Hepatocyte (in vitro differentiated cells): ENCODE data around the gene TST. TPM values are rescaled to one million over a fixed set of nuclear protein-coding genes. Genes with fewer than 3 reads are reported as not detected.

Experiments used
- DNase-seq: peaks from one replicate; pipeline ENCODE4 v3.0.0-alpha.2; 2016; ENCODE audit warnings: low spot score
- H2AFZ ChIP-seq: fragments of 200-600 bp; sonication (generic); 2 replicates; pipeline ENCODE4 v1.6.0; 2016; ENCODE audit warnings: antibody characterized with exemption, mild to moderate bottlenecking
- H3K27ac ChIP-seq: fragments of 200-600 bp; sonication (generic); 2 replicates; pipeline ENCODE4 v1.5.1; 2016; ENCODE audit warnings: mild to moderate bottlenecking
- H3K27me3 ChIP-seq: fragments of 200-600 bp; sonication (generic); 2 replicates; pipeline ENCODE4 v1.6.1; 2016
- H3K36me3 ChIP-seq: fragments of 200-600 bp; sonication (generic); replicated peaks from 2 replicates; pipeline ENCODE4 v1.5.1; 2016; ENCODE audit warnings: low read depth; ENCODE audit not compliant: insufficient read depth
- H3K4me1 ChIP-seq: fragments of 200-600 bp; sonication (generic); 2 replicates; pipeline ENCODE4 v1.5.1; 2016; ENCODE audit warnings: mild to moderate bottlenecking, moderate library complexity; ENCODE audit not compliant: insufficient read depth
- H3K4me2 ChIP-seq: fragments of 200-600 bp; sonication (generic); 2 replicates; pipeline ENCODE4 v1.6.0; 2016
- H3K4me3 ChIP-seq: fragments of 200-600 bp; sonication (generic); 2 replicates; pipeline ENCODE4 v1.5.1; 2016; ENCODE audit warnings: mild to moderate bottlenecking
- H3K79me2 ChIP-seq: fragments of 200-600 bp; sonication (generic); 2 replicates; pipeline ENCODE4 v1.6.0; 2017; ENCODE audit warnings: mild to moderate bottlenecking
- H3K9me2 ChIP-seq: fragments of 200-600 bp; sonication (generic); replicated peaks from 2 replicates; pipeline ENCODE4 v1.6.0; 2017; ENCODE audit warnings: mild to moderate bottlenecking; ENCODE audit not compliant: insufficient read depth
- H3K9me3 ChIP-seq: fragments of 200-600 bp; sonication (generic); 2 replicates; pipeline ENCODE4 v1.5.1; 2016; ENCODE audit warnings: low read depth, mild to moderate bottlenecking
- H4K20me1 ChIP-seq: fragments of 200-600 bp; sonication (generic); 2 replicates; pipeline ENCODE4 v1.6.0; 2016; ENCODE audit warnings: mild to moderate bottlenecking; ENCODE audit not compliant: insufficient read depth, poor library complexity, severe bottlenecking
- EZH2 ChIP-seq: fragments of 200-600 bp; sonication (generic); IDR thresholded peaks from 2 replicates; pipeline ENCODE4 v1.6.1; 2016; ENCODE audit warnings: antibody characterized with exemption, mild to moderate bottlenecking, borderline replicate concordance
- EZH2phosphoT487 ChIP-seq: fragments of 200-600 bp; sonication (generic); IDR thresholded peaks from one replicate; pipeline ENCODE4 v1.6.1; 2018; ENCODE audit warnings: antibody characterized with exemption, mild to moderate bottlenecking, low read depth, moderate library complexity; ENCODE audit not compliant: unreplicated experiment, severe bottlenecking
- WGBS: methylation state at CpG from one replicate; pipeline ENCODE4 v1.1.6; 2016; ENCODE audit warnings: low lambda C conversion rate; ENCODE audit errors: missing lambda C conversion rate; 5-methylcytosine and 5-hydroxymethylcytosine counted together
- polyA plus RNA-seq: library from polyadenylated mRNA; unstranded; fragments of >200 nt; fragmentation: Nextera tagmentation; extraction: Ambion mirVana; gene quantifications from 2 replicates; pipeline ENCODE4 v1.2.1, GENCODE V29; 2016
- total RNA-seq: library from RNA; depleted of rRNA; stranded (reverse); fragments of >200 nt; gene quantifications from 2 replicates; pipeline ENCODE4 v1.2.3, GENCODE V29; 2014
- TF ChIP-seq, protein P1 (sequence below): fragments of 200-600 bp; sonication (generic); IDR thresholded peaks from 2 replicates; pipeline ENCODE4 v1.5.1; 2016; ENCODE audit warnings: antibody characterized with exemption, mild to moderate bottlenecking; ENCODE audit not compliant: poor library complexity

Gene TST
- total and polyA plus RNA-seq, 2 experiments from 2014 or later: 50.2 to 111 TPM

DNA sequence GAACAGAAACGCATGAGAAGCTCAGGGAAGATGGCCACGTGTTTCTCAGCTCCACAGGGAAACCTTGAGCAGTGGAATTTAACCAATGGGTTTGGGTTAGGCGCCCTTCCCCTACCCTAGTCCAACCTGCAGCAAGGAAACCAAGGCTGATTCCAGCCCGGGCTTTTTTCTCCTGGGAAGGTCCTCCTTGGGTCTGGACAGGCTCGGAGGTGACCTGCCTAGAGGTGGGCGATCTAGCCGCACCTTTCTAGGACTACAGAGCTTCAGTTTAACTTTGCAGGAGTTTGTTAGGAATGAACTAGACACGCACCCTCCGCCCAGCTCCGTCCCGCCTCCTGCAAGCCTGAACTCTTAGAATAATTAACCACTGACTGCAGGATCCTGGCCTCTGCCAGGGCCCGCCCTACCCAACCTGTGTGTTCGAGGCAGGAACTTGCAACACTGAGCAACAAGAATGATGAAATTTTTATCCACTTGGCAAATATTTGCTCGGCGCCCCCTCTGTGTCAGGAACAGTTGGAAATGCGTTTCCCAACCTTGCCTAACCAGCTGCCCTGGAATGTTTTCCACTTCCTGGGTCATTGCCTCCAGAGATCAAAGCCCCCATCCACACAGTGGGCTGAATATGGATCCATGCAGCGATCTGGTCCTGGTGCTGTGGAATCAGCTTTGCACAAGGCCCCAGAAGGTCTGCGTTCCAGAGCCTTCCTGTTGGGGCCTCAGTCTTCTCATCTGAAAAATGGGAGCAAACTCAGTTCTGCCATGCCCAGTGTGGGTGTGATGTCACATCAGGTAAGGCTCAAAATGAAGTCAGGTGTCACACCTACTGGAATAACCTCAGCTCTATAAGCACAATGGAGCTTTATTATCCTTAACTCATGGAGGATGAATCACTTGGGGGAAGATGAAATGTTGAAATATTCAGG lies 13.6 kb upstream of the TST start:
- no peak overlapping the region for H3K4me3 ChIP-seq
- 39% methylated on average over 18 of the region's 18 CpGs for WGBS
- H2AFZ ChIP-seq: no peak overlapping the region
- peak overlapping the region; percentile 65 for H3K4me2 ChIP-seq
- H3K36me3 ChIP-seq: no peaks in the 10 kb centered on the region
- no peaks in the 10 kb centered on the region for H3K79me2 ChIP-seq
- peak; percentile 93 for DNase-seq
- H3K27me3 ChIP-seq: no peaks in the 10 kb centered on the region
- no peaks in the 10 kb centered on the region for H4K20me1 ChIP-seq
- H3K27ac ChIP-seq: peak overlapping the region; percentile 94
- no peaks in the 10 kb centered on the region for H3K9me2 ChIP-seq
- H3K9me3 ChIP-seq: no peaks in the 10 kb centered on the region
- TF ChIP-seq, protein P1, sequence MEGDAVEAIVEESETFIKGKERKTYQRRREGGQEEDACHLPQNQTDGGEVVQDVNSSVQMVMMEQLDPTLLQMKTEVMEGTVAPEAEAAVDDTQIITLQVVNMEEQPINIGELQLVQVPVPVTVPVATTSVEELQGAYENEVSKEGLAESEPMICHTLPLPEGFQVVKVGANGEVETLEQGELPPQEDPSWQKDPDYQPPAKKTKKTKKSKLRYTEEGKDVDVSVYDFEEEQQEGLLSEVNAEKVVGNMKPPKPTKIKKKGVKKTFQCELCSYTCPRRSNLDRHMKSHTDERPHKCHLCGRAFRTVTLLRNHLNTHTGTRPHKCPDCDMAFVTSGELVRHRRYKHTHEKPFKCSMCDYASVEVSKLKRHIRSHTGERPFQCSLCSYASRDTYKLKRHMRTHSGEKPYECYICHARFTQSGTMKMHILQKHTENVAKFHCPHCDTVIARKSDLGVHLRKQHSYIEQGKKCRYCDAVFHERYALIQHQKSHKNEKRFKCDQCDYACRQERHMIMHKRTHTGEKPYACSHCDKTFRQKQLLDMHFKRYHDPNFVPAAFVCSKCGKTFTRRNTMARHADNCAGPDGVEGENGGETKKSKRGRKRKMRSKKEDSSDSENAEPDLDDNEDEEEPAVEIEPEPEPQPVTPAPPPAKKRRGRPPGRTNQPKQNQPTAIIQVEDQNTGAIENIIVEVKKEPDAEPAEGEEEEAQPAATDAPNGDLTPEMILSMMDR: no peak
- TF ChIP-seq EZH2 (no peak), EZH2phosphoT487 (no peak)
- H3K4me1 ChIP-seq: peaks cover 34% of the 10 kb centered on the region

- H2AFZ ChIP-seq: no peak overlapping the region
- TF ChIP-seq, protein P1: no peak
- TF ChIP-seq EZH2: no peak
- TF ChIP-seq EZH2phosphoT487: no peak
- peak overlapping the region; percentile 65 for H3K4me2 ChIP-seq
- no peaks in the 10 kb centered on the region for H3K9me3 ChIP-seq
- H3K9me2 ChIP-seq: no peaks in the 10 kb centered on the region
- peak overlapping the region; percentile 94 for H3K27ac ChIP-seq
- no peak overlapping the region for H3K4me3 ChIP-seq
- no peaks in the 10 kb centered on the region for H3K27me3 ChIP-seq
- peaks cover 34% of the 10 kb centered on the region for H3K4me1 ChIP-seq
- H3K79me2 ChIP-seq: no peaks in the 10 kb centered on the region
- 29% methylated on average over 2 of the region's 2 CpGs for WGBS
- no peaks in the 10 kb centered on the region for H3K36me3 ChIP-seq
- no peaks in the 10 kb centered on the region for H4K20me1 ChIP-seq
- peak; percentile 53 for DNase-seq
Observed at GRCh38 chr22:37032134-37032534, 12.9 kb upstream of the TST start.

DNA sequence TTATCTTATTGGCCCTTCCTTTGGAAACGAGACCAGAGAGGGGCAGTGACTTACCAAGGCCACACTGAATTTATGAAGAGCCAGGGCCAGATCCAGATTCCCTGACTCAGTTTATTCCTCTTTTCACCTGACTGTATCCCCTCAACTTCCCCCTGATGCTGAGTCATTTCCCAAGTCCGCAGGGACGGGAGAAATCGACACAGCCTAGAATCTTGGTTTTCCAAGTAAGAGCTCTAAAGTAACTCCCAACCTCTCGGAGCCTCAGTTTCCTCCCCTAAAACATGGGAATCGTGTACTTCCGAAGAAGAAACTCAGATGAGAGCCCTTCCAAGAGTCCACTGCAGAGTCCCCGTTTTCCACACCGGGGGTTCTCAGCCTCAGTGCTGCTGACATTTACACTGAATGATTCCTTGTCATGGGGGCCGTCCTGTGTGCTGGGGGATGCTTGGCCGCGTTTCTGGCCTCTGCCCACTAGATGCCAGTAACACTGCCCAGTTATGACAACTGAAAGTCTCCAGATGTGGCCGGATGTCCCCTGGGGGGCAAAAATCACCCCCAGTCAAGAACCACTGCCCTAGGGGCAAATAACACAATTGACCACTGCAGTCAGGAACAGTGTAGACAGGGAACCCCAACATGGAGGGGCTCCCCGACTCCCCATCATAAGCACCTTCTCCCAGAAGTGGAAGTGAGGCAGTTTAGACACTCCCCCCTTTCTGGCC lies 11.5 kb upstream of the TST start:
- no peak for DNase-seq
- Histone ChIP-seq H2AFZ (no peak overlapping the region), H3K4me3 (no peak overlapping the region), H4K20me1 (no peaks in the 10 kb centered on the region), H3K36me3 (no peaks in the 10 kb centered on the region), H3K4me1 (peaks cover 34% of the 10 kb centered on the region), H3K27ac (peak overlapping the region; percentile 94), H3K9me3 (no peaks in the 10 kb centered on the region), H3K79me2 (no peaks in the 10 kb centered on the region), H3K4me2 (no peak overlapping the region), H3K9me2 (no peaks in the 10 kb centered on the region), H3K27me3 (no peaks in the 10 kb centered on the region)
- no peak for TF ChIP-seq EZH2
- WGBS: 84% methylated on average over 14 of the region's 14 CpGs
